Fibroblast of lung (primary cell): Measurements from ENCODE around the gene CRYL1.

Experiments
- CTCF ChIP-seq, 2 donors: IDR thresholded peaks in 1 of 2; conservative IDR thresholded peaks in 1 of 2; 1 replicate in 1 of 2; 2 replicates in 1 of 2; pipeline ENCODE4 v1.5.1; 2011 to 2012; ENCODE audit warnings: low read length in 2 of 2, control low read depth in 1 of 2, inconsistent platforms in 1 of 2, low read depth in 1 of 2, mild to moderate bottlenecking in 1 of 2
- EZH2 ChIP-seq: IDR thresholded peaks from 2 replicates; pipeline ENCODE4 v1.5.1; 2012; ENCODE audit warnings: low read length, control low read depth, mild to moderate bottlenecking; ENCODE audit errors: missing control alignments

DNA sequence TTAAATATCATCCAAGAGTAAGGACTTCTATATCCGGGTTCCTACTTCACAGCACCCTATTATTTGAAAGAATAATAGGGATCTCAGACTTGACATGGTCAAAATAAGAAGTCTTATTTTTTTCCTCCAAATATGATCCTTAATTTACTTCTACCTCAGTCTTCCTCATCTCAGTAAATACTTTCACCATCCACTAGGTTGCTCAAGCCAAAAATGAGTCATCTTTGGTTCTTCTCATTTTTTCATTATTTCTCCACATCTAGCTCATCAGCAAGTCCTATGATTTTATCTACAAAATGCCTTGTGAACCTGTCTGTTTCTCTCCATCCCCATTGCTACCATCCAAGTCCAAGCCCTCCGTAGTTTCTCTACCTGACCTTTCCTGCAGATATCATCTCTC, 171.7 kb downstream of the CRYL1 start:
- TF ChIP-seq CTCF (conservative IDR thresholded peaks at IDR 0.05 in 1 of 2, IDR thresholded peaks at IDR 0.05 in 1 of 2; ENCODE audit: low read depth in 1 of 2, low read length in 2 of 2) (peak in 1 of 2 donors; percentile 28), EZH2 (no peak)
